AG04450 (cell line): ENCODE data around the gene CST6. TPM values are rescaled to one million over a fixed set of nuclear protein-coding genes. Genes with fewer than 3 reads are reported as not detected.

Experiments used
- CTCF ChIA-PET: fragments of 300-600, 350-600 bp; formaldehyde crosslinking; extraction: SDS; loops from one replicate; lab custom pipeline; 2022; ENCODE audit warnings: antibody characterized with exemption, inconsistent platforms; lab: Charles Lee
- POLR2A ChIA-PET: fragments of 350-600 bp; formaldehyde crosslinking; extraction: SDS; loops from one replicate; lab custom pipeline; 2021; ENCODE audit warnings: antibody characterized with exemption, inconsistent platforms; lab: Yijun Ruan, JAX
- DNase-seq: peaks from one replicate; pipeline ENCODE4 v3.0.0-alpha.2; 2011; ENCODE audit warnings: low read depth, low spot score
- H3K27ac ChIP-seq: one replicate; pipeline ENCODE4 v1.5.1; 2012; ENCODE audit warnings: low read depth, low read length, control low read depth
- H3K27me3 ChIP-seq: one replicate; pipeline ENCODE4 v1.6.0; 2012; ENCODE audit warnings: low read length; ENCODE audit not compliant: control insufficient read depth, insufficient read depth
- H3K4me3 ChIP-seq: 2 replicates; pipeline ENCODE4 v1.5.1; 2011; ENCODE audit warnings: mild to moderate bottlenecking, low read depth, low read length, control low read depth
- H3K9me3 ChIP-seq: 2 replicates; pipeline ENCODE4 v1.5.1; 2012; ENCODE audit warnings: low read length; ENCODE audit not compliant: control insufficient read depth, insufficient read depth
- CTCF ChIP-seq: IDR thresholded peaks from 2 replicates; pipeline ENCODE4 v1.5.1; 2011; ENCODE audit warnings: low read depth, low read length, control low read depth, inconsistent platforms
- polyA plus RNA-seq: library from polyadenylated mRNA; depleted of rRNA; stranded (reverse); fragments of >200 nt; gene quantifications from 2 replicates; pipeline ENCODE4 v1.2.3, GENCODE V29; 2011

Gene CST6
- polyA plus RNA-seq, 1 experiment: 0.69 TPM

GRCh38 chr11:65975771-65976170 lies 36.0 kb upstream of the CST6 start:
- ChIA-PET CTCF (no interaction called here), POLR2A (interaction anchor here (0.7 to 1.3 kb wide), 2 partner anchors 86 to 116 kb away, joined by 6 to 7 read pairs; no protein-coding TSS in a partner anchor)

GRCh38 chr11:65976216-65977176 lies 35.3 kb upstream of the CST6 start:
- DNase-seq: no peak
- Histone ChIP-seq H3K27me3 (no peaks in the 10 kb centered on the region), H3K27ac (no peak overlapping the region), H3K4me3 (no peak overlapping the region), H3K9me3 (no peaks in the 10 kb centered on the region; the same call in 1 of the 2 replicates)
- ChIA-PET CTCF (interaction anchor here (3.6 kb wide), 1 partner anchor 88 kb away, joined by 13 read pairs; the partner anchor contains the start of gene FIBP), POLR2A (interaction anchor here (1.3 kb wide), 1 partner anchor 117 kb away, joined by 6 read pairs; no protein-coding TSS in a partner anchor)
- no peak for TF ChIP-seq CTCF

More at GRCh38 chr11:65975771-65976170, 36.0 kb upstream of the CST6 start:
- no peak for DNase-seq
- Histone ChIP-seq H3K27ac (no peak overlapping the region), H3K9me3 (no peaks in the 10 kb centered on the region; the same call in 1 of the 2 replicates), H3K27me3 (no peaks in the 10 kb centered on the region), H3K4me3 (no peak overlapping the region)
- no peak for TF ChIP-seq CTCF

GRCh38 chr11:65977621-65978390 lies 34.0 kb upstream of the CST6 start:
- H3K4me3 ChIP-seq: no peak overlapping the region
- ChIA-PET POLR2A (no interaction called here), CTCF (interaction anchor here (3.6 kb wide), 1 partner anchor 90 kb away, joined by 13 read pairs; the partner anchor contains the start of gene FIBP)
- no peak for TF ChIP-seq CTCF
- no peak for DNase-seq
- H3K27me3 ChIP-seq: no peaks in the 10 kb centered on the region
- no peak overlapping the region for H3K27ac ChIP-seq
- H3K9me3 ChIP-seq: no peaks in the 10 kb centered on the region; the same call in 1 of the 2 replicates

GRCh38 chr11:65978391-65979238 lies 33.2 kb upstream of the CST6 start:
- ChIA-PET POLR2A (interaction anchor here (1.3 to 1.4 kb wide), 2 partner anchors 10 to 90 kb away, joined by 3 to 5 read pairs; partner anchors contain the start of gene FIBP), CTCF (interaction anchor here (1.1 to 3.6 kb wide), 2 partner anchors 90 to 94 kb away, joined by 4 to 13 read pairs; partner anchors contain the start of gene FIBP)
- no peaks in the 10 kb centered on the region; the same call in 1 of the 2 replicates for H3K9me3 ChIP-seq
- H3K4me3 ChIP-seq: no peak overlapping the region
- DNase-seq: no peak
- no peaks in the 10 kb centered on the region for H3K27me3 ChIP-seq
- TF ChIP-seq CTCF: no peak
- H3K27ac ChIP-seq: no peak overlapping the region
